C4-2B (cell line): ENCODE data around the gene ZKSCAN1.

ENCODE experiments used
- CTCF ChIP-seq: fragments of 450-650 bp; conservative IDR thresholded peaks from 2 replicates; pipeline ENCODE4 v1.5.1; 2017; ENCODE audit warnings: mild to moderate bottlenecking
- ZFX ChIP-seq: fragments of 450-650 bp; IDR thresholded peaks from 2 replicates; pipeline ENCODE4 v1.6.1; 2017

GRCh38 chr7:100071018-100071723 lies 55.8 kb downstream of the ZKSCAN1 start:
- TF ChIP-seq CTCF (no peak), ZFX (no peak)
